Activated CD8-positive, alpha-beta memory T cell treated with anti-CD3 and anti-CD28 coated beads, Interleukin-2, amount 50 U/mL, for 1 hour (primary cell): Measurements from ENCODE around the gene WDR44.
"Not testable (repeated sequence)": the region's sequence is repeated elsewhere in the genome, so short reads cannot be mapped to it uniquely, and the experiment has no call there.

Experiments
- DNase-seq: peaks from one replicate; pipeline ENCODE4 v3.0.0-alpha.2; 2020; ENCODE audit errors: extremely low read depth

The WDR44 gene

DNA sequence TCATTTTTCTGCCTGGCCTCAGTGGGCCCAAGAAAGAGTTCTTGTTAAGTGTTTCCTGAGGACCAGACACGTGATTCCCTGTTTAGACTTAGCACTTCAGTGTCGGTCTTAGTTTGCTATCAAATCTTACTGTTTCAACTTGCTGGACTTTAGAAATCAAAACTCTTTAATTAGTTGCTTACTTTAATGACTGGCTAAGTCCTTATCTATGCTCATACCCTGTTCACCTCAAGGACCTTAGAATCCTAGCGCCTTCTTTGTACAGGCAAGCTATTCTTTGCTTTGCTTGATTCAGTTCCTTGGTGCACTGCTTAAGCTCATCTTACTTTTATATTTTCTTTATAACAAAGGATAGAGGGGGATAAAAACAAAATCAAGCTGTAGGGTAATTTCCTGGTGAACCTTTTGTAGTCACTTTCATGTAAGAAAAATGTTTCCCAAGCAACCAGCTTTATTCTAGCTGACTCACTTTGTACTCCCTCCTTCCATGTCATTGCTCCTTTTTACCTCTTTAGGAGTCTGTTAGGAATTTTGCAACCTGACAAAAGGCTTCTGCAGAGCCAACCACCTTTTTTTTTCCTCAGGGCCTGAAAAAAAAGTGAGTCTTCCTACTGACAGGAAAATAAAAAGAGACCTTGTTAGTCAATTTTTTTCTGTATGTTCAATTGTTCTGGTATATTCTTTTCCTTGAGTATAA, 14.7 kb downstream of the WDR44 start:
- DNase-seq: no peak

- DNase-seq: no peak
These were observed 18.4 kb downstream of the WDR44 start for GRCh38 chrX:118364261-118364660.

DNA sequence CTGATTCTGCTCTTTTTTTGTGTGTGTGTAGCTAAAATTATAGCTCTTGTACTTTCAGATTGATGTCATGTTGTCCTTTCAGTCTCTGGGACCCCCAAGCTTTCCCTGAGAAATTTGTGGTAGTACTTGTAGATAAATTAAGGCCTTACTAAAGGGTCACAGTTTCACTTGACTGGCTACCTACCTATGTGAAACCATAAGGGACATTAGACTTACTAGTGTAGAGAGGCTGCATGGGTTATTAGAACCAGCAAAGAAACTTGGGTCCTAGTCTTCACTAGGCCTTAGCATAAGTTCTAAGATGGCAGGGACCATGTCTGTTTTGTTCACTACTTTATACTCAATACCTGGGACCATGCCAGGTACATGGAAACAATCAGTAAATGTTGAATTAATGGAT, 21.4 kb downstream of the WDR44 start:
- no peak for DNase-seq

GRCh38 chrX:118368398-118368797, 22.5 kb downstream of the WDR44 start:
- DNase-seq: no peak

- DNase-seq: no peak
These were observed 25.2 kb downstream of the WDR44 start for GRCh38 chrX:118370921-118371624.

DNA sequence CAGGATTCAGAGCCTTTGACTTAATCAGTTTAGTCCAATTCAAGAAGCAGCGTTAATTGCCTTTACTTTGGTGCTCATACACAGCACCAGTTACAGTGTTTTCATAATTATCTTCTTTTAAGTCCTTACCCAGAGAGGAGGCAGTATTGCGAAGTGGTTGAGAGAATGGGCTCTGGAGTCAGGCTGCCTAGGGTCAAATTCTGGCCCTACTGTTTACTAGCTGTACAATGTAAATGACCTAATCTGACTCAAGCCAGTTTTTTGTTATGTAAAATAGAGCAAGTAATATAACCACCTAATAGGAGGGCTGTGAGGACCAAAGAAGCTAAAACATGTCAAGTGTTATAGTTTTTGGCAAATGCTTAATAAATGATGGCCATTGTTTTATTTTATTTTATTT, 27.6 kb downstream of the WDR44 start:
- no peak for DNase-seq

- DNase-seq: no peak
These were observed 37.2 kb downstream of the WDR44 start for GRCh38 chrX:118383120-118383519.

GRCh38 chrX:118392716-118393115, 46.8 kb downstream of the WDR44 start:
- no peak for DNase-seq

GRCh38 chrX:118396113-118396512, 50.2 kb downstream of the WDR44 start:
- no peak for DNase-seq

GRCh38 chrX:118418811-118419251, 72.9 kb downstream of the WDR44 start:
- no peak for DNase-seq

DNA sequence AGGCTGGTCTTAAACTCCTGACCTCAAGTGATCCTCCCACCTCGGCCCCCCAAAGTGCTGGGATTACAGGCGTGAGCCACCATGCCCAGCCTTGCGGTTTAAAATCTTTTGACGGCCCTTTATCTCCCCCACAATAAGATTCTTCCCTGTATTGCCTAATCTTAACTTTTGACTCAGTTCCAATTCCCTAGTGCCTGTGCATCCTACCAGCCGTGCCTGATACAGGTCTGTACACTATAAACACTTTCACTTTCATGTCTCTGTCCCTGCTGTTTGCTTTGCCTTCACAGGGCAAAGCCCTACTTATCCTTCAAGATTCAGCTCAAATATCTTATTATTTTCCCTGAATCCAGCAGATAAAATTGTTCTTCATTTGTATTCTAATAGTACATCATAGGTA, 74.6 kb downstream of the WDR44 start:
- no peak for DNase-seq

GRCh38 chrX:118423558-118423957, 77.7 kb downstream of the WDR44 start:
- DNase-seq: no peak

GRCh38 chrX:118432799-118433198, 86.9 kb downstream of the WDR44 start:
- DNase-seq: no peak

- no peak for DNase-seq
These were observed 91.4 kb downstream of the WDR44 start for GRCh38 chrX:118437283-118437682.

- no peak for DNase-seq
These were observed 102.4 kb downstream of the WDR44 start for GRCh38 chrX:118448273-118448783.

DNA sequence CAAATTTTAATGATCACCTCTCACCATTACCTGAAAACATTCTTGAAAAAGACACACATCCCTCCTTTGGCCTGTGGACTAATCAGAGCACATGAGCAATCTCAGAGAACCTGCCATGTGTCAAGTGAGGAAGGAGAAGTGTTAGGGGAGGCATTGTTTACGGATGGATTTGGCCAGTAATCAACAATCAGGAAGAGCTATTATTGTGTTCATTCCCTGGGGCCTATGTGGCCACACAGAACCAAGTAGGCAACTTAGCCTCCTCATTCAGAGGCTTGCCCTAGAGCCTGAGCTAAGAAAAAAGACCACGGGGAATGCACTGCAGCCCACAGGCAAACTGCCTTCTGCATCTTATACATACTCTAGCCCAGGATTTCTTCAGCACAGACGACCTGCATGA, 109.1 kb downstream of the WDR44 start:
- DNase-seq: no peak

GRCh38 chrX:118459494-118459893, 113.6 kb downstream of the WDR44 start:
- peak; percentile 8 for DNase-seq

DNA sequence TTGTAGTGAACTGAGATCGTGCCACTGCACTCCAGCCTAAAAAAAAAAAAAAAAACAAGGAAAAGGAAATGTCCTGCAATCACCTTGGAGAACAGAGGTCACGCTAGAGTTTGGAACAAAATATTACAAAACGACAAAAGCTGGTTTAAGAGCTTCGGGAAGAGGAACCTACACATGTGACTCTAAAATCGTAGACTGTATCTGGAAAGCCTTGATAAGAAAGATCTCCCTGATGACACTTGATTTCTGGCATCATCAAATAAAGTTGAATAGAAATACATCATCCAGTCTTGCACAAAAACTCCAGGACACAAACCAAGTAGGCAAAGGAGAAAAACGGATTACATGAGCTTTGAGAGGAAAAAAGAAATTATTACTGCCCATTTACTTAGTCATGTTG, 118.6 kb downstream of the WDR44 start:
- no peak for DNase-seq

- no peak for DNase-seq
These were observed 122.2 kb downstream of the WDR44 start for GRCh38 chrX:118468122-118468521.

DNA sequence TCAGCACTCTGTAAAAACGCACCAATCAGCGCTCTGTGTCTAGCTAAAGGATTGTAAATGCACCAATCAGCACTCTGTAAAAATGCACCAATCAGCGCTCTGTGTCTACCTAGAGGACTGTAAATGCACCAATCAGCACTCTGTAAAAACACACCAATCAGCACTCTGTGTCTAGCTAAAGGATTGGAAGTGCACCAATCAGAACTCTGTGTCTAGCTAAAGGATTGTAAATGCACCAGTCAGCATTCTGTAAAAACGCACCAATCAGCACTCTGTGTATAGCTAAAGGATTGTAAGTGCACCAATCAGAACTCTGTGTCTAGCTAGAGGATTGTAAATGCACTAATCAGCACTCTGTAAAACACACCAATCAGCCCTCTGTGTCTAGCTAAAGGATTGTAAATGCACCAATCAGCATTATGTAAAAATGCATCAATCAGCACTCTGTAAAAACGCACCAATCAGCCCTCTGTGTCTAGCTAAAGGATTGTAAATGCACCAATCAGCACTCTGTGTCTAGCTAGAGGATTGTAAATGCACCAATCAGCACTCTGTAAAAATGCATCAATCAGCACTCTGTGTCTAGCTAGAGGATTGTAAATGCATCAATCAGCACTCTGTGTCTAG, 124.9 kb downstream of the WDR44 start:
- not testable (repeated sequence) for DNase-seq

DNA sequence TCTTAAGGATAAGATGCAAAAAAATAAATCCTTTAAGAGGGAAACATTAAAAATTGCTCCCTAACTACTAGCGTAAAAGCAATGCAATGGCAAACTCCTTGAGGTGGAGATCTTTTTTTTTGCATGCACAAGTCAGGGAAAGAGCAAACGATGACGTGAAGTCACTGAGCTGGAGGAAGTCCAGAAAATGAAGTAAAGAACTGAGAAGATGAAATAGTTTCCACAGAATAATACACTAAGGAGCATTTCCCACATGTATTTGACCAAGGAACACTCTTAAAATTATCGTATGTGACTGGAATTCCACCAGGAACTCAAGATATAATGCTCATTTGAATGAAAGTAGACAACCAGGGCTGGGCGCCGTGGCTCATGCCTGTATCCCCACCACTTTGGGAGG, 128.7 kb downstream of the WDR44 start:
- no peak for DNase-seq

DNA sequence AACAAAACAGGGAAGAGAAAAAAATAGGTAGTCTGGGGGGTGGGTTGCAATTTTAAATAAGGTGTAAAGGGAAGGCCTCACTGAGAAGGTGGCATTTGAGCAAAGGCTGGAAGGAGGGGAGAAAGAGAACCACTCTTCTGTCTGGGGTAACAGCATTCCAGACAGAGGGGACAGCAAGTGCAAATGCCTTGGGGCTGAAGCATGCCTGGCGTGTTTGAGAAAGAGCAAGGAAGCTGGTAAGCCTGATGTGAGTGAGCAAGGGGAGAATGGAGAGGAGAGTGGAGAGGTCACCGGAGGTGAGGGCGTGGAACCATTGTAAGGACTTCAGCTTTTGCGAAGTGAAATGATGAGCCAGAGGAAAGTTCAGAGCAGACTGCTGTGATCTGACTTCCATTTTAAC, 130.0 kb downstream of the WDR44 start:
- DNase-seq: no peak

- no peak for DNase-seq
These were observed 134.3 kb downstream of the WDR44 start for GRCh38 chrX:118480172-118480571.
